ENCODE results near the gene PHF10.

PHF10 gene

GRCh38 chr6:169663468-169663867 lies 60.8 kb downstream of the PHF10 start:
- H3K4me1 Mint-ChIP-seq = no peaks in the 10 kb centered on the region
- H3K27me3 Mint-ChIP-seq = no peaks in the 10 kb centered on the region
- H3K9me3 Mint-ChIP-seq = no peaks in the 10 kb centered on the region
- H3K27ac Mint-ChIP-seq (ENCODE audit: low read depth) = no peak overlapping the region
- no peak overlapping the region for H3K4me3 Mint-ChIP-seq
- H3K36me3 Mint-ChIP-seq (ENCODE audit: insufficient read depth) = peaks cover 9% of the 10 kb centered on the region
- DNase-seq (ENCODE audit: low spot score in 2 of 2) (no peak), ATAC-seq (replicated peaks; ENCODE audit: extremely low read depth, poor library complexity, severe bottlenecking) (no peak)

GRCh38 chr6:169661391-169661756 lies 62.9 kb downstream of the PHF10 start:
- no peak overlapping the region for H3K4me3 Mint-ChIP-seq
- H3K36me3 Mint-ChIP-seq (ENCODE audit: insufficient read depth) = peaks cover 3% of the 10 kb centered on the region
- DNase-seq (ENCODE audit: low spot score in 2 of 2) (no peak), ATAC-seq (replicated peaks; ENCODE audit: extremely low read depth, poor library complexity, severe bottlenecking) (no peak)
- no peak overlapping the region for H3K27ac Mint-ChIP-seq (ENCODE audit: low read depth)
- no peaks in the 10 kb centered on the region for H3K9me3 Mint-ChIP-seq
- no peaks in the 10 kb centered on the region for H3K27me3 Mint-ChIP-seq
- H3K4me1 Mint-ChIP-seq = no peaks in the 10 kb centered on the region

GRCh38 chr6:169660751-169661390 lies 63.4 kb downstream of the PHF10 start:
- Mint-ChIP-seq H3K27me3 (no peaks in the 10 kb centered on the region), H3K4me3 (no peak overlapping the region), H3K27ac (ENCODE audit: low read depth) (no peak overlapping the region), H3K36me3 (ENCODE audit: insufficient read depth) (peaks cover 3% of the 10 kb centered on the region), H3K9me3 (no peaks in the 10 kb centered on the region), H3K4me1 (no peaks in the 10 kb centered on the region)
- ATAC-seq (replicated peaks; ENCODE audit: extremely low read depth, poor library complexity, severe bottlenecking) = no peak
- DNase-seq (ENCODE audit: low spot score in 2 of 2) = no peak

- H3K4me3 Mint-ChIP-seq = no peak overlapping the region
- DNase-seq (ENCODE audit: low spot score in 2 of 2) = no peak
- H3K9me3 Mint-ChIP-seq = no peaks in the 10 kb centered on the region
- H3K36me3 Mint-ChIP-seq (ENCODE audit: insufficient read depth) = no peaks in the 10 kb centered on the region
- no peak for ATAC-seq (replicated peaks; ENCODE audit: extremely low read depth, poor library complexity, severe bottlenecking)
- H3K27ac Mint-ChIP-seq (ENCODE audit: low read depth) = no peak overlapping the region
- H3K4me1 Mint-ChIP-seq = peaks cover 4% of the 10 kb centered on the region
- no peaks in the 10 kb centered on the region for H3K27me3 Mint-ChIP-seq
Observed at GRCh38 chr6:169659820-169660610, 64.3 kb downstream of the PHF10 start.

GRCh38 chr6:169657284-169657610 lies 67.1 kb downstream of the PHF10 start:
- Mint-ChIP-seq H3K9me3 (no peaks in the 10 kb centered on the region), H3K36me3 (ENCODE audit: insufficient read depth) (no peaks in the 10 kb centered on the region), H3K4me1 (peaks cover 16% of the 10 kb centered on the region), H3K4me3 (no peak overlapping the region), H3K27ac (ENCODE audit: low read depth) (no peak overlapping the region), H3K27me3 (no peaks in the 10 kb centered on the region)
- ATAC-seq (replicated peaks; ENCODE audit: extremely low read depth, poor library complexity, severe bottlenecking) (no peak), DNase-seq (ENCODE audit: low spot score in 2 of 2) (no peak)

GRCh38 chr6:169656546-169657283 lies 67.6 kb downstream of the PHF10 start:
- no peak overlapping the region for H3K27ac Mint-ChIP-seq (ENCODE audit: low read depth)
- H3K9me3 Mint-ChIP-seq = no peaks in the 10 kb centered on the region
- no peak overlapping the region for H3K4me3 Mint-ChIP-seq

GRCh38 chr6:169654598-169655391 lies 69.5 kb downstream of the PHF10 start:
- ATAC-seq (replicated peaks; ENCODE audit: extremely low read depth, poor library complexity, severe bottlenecking) (peak; percentile 95), DNase-seq (ENCODE audit: low spot score in 2 of 2) (peak; percentile 46 to 68)
- H3K9me3 Mint-ChIP-seq = no peaks in the 10 kb centered on the region
- peaks cover 16% of the 10 kb centered on the region for H3K4me1 Mint-ChIP-seq
- no peaks in the 10 kb centered on the region for H3K27me3 Mint-ChIP-seq
- H3K27ac Mint-ChIP-seq (ENCODE audit: low read depth) = peak overlapping the region; percentile 77
- H3K4me3 Mint-ChIP-seq = peak overlapping the region; percentile 81
- no peaks in the 10 kb centered on the region for H3K36me3 Mint-ChIP-seq (ENCODE audit: insufficient read depth)

More at GRCh38 chr6:169656546-169657283, 67.6 kb downstream of the PHF10 start:
- DNase-seq (ENCODE audit: low spot score in 2 of 2) = no peak
- Mint-ChIP-seq H3K27me3 (no peaks in the 10 kb centered on the region), H3K4me1 (peaks cover 16% of the 10 kb centered on the region), H3K36me3 (ENCODE audit: insufficient read depth) (no peaks in the 10 kb centered on the region)
- no peak for ATAC-seq (replicated peaks; ENCODE audit: extremely low read depth, poor library complexity, severe bottlenecking)
